ENCODE measurements around the gene CDH4.

GRCh38 chr20:61257611-61258010, 5.5 kb downstream of the CDH4 start:
- TF ChIP-seq CTCF (IDR thresholded peaks at IDR 0.05) (no peak), POLR2A (IDR thresholded peaks at IDR 0.05) (no peak), POLR2AphosphoS5 (IDR thresholded peaks at IDR 0.05) (no peak), EP300 (IDR thresholded peaks at IDR 0.05; ENCODE audit: low read depth) (no peak)
